Liver (tissue), 9 donors: ENCODE data around the gene KRTAP9-6. TPM values are rescaled to one million over a fixed set of nuclear protein-coding genes. Genes with fewer than 3 reads are reported as not detected.
"Not testable (repeated sequence)": the region's sequence is repeated elsewhere in the genome, so short reads cannot be mapped to it uniquely, and the experiment has no call there.

Source experiments
- DNase-seq: peaks from one replicate; pipeline ENCODE4 v3.0.0-alpha.2; 2017; ENCODE audit warnings: low spot score
- H3K27ac ChIP-seq, 2 donors: one replicate each; pipeline ENCODE4 v1.7.0; 2013; ENCODE audit warnings: inconsistent platforms in 2 of 2, low read length in 2 of 2, control low read depth in 1 of 2, low read depth in 1 of 2, mild to moderate bottlenecking in 1 of 2
- H3K27me3 ChIP-seq, 4 donors: one replicate each; pipeline versions ENCODE4 v1.6.1 to v1.7.0; 2013; ENCODE audit warnings: low read length in 3 of 4, inconsistent platforms in 1 of 4, mild to moderate bottlenecking in 1 of 4, moderate library complexity in 1 of 4; ENCODE audit not compliant: control insufficient read depth in 4 of 4, insufficient read depth in 4 of 4
- H3K36me3 ChIP-seq, 4 donors: one replicate each; pipeline versions ENCODE4 v1.6.1 to v1.7.0; 2013; ENCODE audit warnings: low read length in 3 of 4, mild to moderate bottlenecking in 3 of 4, low read depth in 1 of 4, moderate library complexity in 1 of 4; ENCODE audit not compliant: control insufficient read depth in 4 of 4, insufficient read depth in 3 of 4
- H3K4me1 ChIP-seq, 4 donors: one replicate each; pipeline versions ENCODE4 v1.6.1 to v1.7.0; 2013; ENCODE audit warnings: low read length in 3 of 4, mild to moderate bottlenecking in 3 of 4, moderate library complexity in 1 of 4; ENCODE audit not compliant: control insufficient read depth in 4 of 4, insufficient read depth in 4 of 4
- H3K4me3 ChIP-seq, 3 donors: one replicate each; pipeline versions ENCODE4 v1.6.1 to v1.7.0; 2013; ENCODE audit warnings: low read length in 3 of 3, control low read depth in 1 of 3, low read depth in 1 of 3, mild to moderate bottlenecking in 1 of 3
- H3K9ac ChIP-seq, 2 donors: one replicate each; pipeline ENCODE4 v1.7.0; 2013; ENCODE audit warnings: low read length in 2 of 2, mild to moderate bottlenecking in 2 of 2, moderate library complexity in 2 of 2, control low read depth in 1 of 2, low read depth in 1 of 2
- H3K9me3 ChIP-seq, 4 donors: one replicate each; pipeline versions ENCODE4 v1.6.1 to v1.7.0; 2013; ENCODE audit warnings: low read length in 3 of 4; ENCODE audit not compliant: control insufficient read depth in 4 of 4
- ATF3 ChIP-seq: IDR thresholded peaks from 2 replicates; pipeline ENCODE4 v1.6.1; 2016; ENCODE audit warnings: antibody characterized with exemption
- CTCF ChIP-seq: fragments of 150-350 bp; IDR thresholded peaks from 2 replicates; pipeline ENCODE4 v1.5.1; 2017; ENCODE audit warnings: improper control_type of control experiment, low read depth, low read length; ENCODE audit not compliant: missing input control
- FOXA1 ChIP-seq: IDR thresholded peaks from 2 replicates; pipeline ENCODE4 v1.6.1; 2016; ENCODE audit warnings: antibody characterized with exemption
- GABPA ChIP-seq, 2 donors: IDR thresholded peaks in 1 of 2; conservative IDR thresholded peaks in 1 of 2; 2 replicates each; pipeline ENCODE4 v1.6.1; 2016; ENCODE audit warnings: antibody characterized with exemption in 2 of 2, mild to moderate bottlenecking in 1 of 2, moderate library complexity in 1 of 2
- HNF4A ChIP-seq, 2 donors: conservative IDR thresholded peaks; 2 replicates each; pipeline ENCODE4 v1.6.1; 2016; ENCODE audit warnings: antibody characterized with exemption in 2 of 2, mild to moderate bottlenecking in 2 of 2
- HNF4G ChIP-seq: IDR thresholded peaks from 2 replicates; pipeline ENCODE4 v1.6.1; 2016; ENCODE audit warnings: antibody characterized with exemption
- JUND ChIP-seq, 2 donors: IDR thresholded peaks; 2 replicates each; pipeline ENCODE4 v1.6.1; 2016; ENCODE audit warnings: antibody characterized with exemption in 2 of 2
- NR2F2 ChIP-seq: IDR thresholded peaks from 2 replicates; pipeline ENCODE4 v1.6.1; 2016; ENCODE audit warnings: antibody characterized with exemption
- RAD21 ChIP-seq, 2 donors: IDR thresholded peaks; 2 replicates each; pipeline ENCODE4 v1.6.1; 2016; ENCODE audit warnings: antibody characterized with exemption in 2 of 2, mild to moderate bottlenecking in 2 of 2
- REST ChIP-seq: IDR thresholded peaks from 2 replicates; pipeline ENCODE4 v1.6.1; 2016; ENCODE audit warnings: antibody characterized with exemption, mild to moderate bottlenecking
- RXRA ChIP-seq, 2 donors: IDR thresholded peaks; 2 replicates each; pipeline ENCODE4 v1.6.1; 2017 to 2018; ENCODE audit warnings: antibody characterized with exemption in 2 of 2, mild to moderate bottlenecking in 1 of 2
- SP1 ChIP-seq: IDR thresholded peaks from 2 replicates; pipeline ENCODE4 v1.6.1; 2018; ENCODE audit warnings: antibody characterized with exemption, mild to moderate bottlenecking
- TAF1 ChIP-seq: conservative IDR thresholded peaks from 2 replicates; pipeline ENCODE4 v1.6.1; 2016; ENCODE audit warnings: antibody characterized with exemption, mild to moderate bottlenecking
- YY1 ChIP-seq: IDR thresholded peaks from 2 replicates; pipeline ENCODE4 v1.6.1; 2016; ENCODE audit warnings: antibody characterized with exemption, mild to moderate bottlenecking
- ZBTB33 ChIP-seq: IDR thresholded peaks from 2 replicates; pipeline ENCODE4 v1.6.1; 2016; ENCODE audit warnings: antibody characterized with exemption
- WGBS: extraction: QIAGEN DNeasy Blood & Tissue Kit; methylation state at CpG from one replicate; pipeline ENCODE4 v1.1.7; 2013; 5-methylcytosine and 5-hydroxymethylcytosine counted together
- polyA plus RNA-seq, 2 donors: library from polyadenylated mRNA; stranded (reverse) in 1 of 2; unstranded in 1 of 2; fragments of 200-250 nt in 1 of 2; fragments of >200 nt in 1 of 2; fragmentation: Nextera tagmentation in 1 of 2; extraction: Ambion mirVana in 1 of 2; gene quantifications; one replicate each; pipeline versions ENCODE4 v1.2.1 to v1.2.3, GENCODE V29; 2013 to 2015
- total RNA-seq, 2 donors: library from RNA; depleted of rRNA; stranded (reverse); fragments of >200 nt; gene quantifications; one replicate each; pipeline ENCODE4 v1.2.3, GENCODE V29; 2014
- donor health status: healthy.
- donor health status: healthy.
- donor health status: healthy.
- donor health status: healthy.
- donor health status: healthy.

The KRTAP9-6 gene
- total and polyA plus RNA-seq, 4 donors, result not detected

- Histone ChIP-seq H3K9me3 (no peaks in the 10 kb centered on the region), H3K4me1 (no peaks in the 10 kb centered on the region), H3K27ac (no peak overlapping the region), H3K4me3 (no peak overlapping the region), H3K27me3 (no peaks in the 10 kb centered on the region), H3K36me3 (no peaks in the 10 kb centered on the region), H3K9ac (no peak overlapping the region)
- WGBS, result 92% methylated on average over 1 of the region's 1 CpG
- DNase-seq, result no peak
- no peak for TF ChIP-seq CTCF
- TF ChIP-seq REST, result no peak
- TF ChIP-seq RXRA (IDR thresholded peaks at IDR 0.05), result no peak
- TF ChIP-seq HNF4A (conservative IDR thresholded peaks at IDR 0.05), result no peak
- TF ChIP-seq TAF1, result no peak
- TF ChIP-seq GABPA (IDR thresholded peaks at IDR 0.05 in 1 of 2, conservative IDR thresholded peaks at IDR 0.05 in 1 of 2), result no peak
- no peak for TF ChIP-seq FOXA1
- TF ChIP-seq NR2F2, result no peak
- no peak for TF ChIP-seq SP1
- no peak for TF ChIP-seq HNF4G
- TF ChIP-seq RAD21 (IDR thresholded peaks at IDR 0.05), result no peak
- TF ChIP-seq JUND (IDR thresholded peaks at IDR 0.05), result no peak
Measured at GRCh38 chr17:41251261-41251660, 13.9 kb upstream of the KRTAP9-6 start.

GRCh38 chr17:41254861-41255260 lies 10.3 kb upstream of the KRTAP9-6 start:
- Histone ChIP-seq H3K27me3 (peaks cover 0 to 2% (median 0%) of the 10 kb centered on the region in 4 donors), H3K36me3 (no peaks in the 10 kb centered on the region), H3K4me1 (no peaks in the 10 kb centered on the region), H3K9ac (no peak overlapping the region), H3K27ac (no peak overlapping the region), H3K4me3 (no peak overlapping the region), H3K9me3 (no peaks in the 10 kb centered on the region)
- TF ChIP-seq HNF4G, result no peak
- no peak for TF ChIP-seq ZBTB33
- no peak for TF ChIP-seq NR2F2
- TF ChIP-seq TAF1, result no peak
- TF ChIP-seq HNF4A (conservative IDR thresholded peaks at IDR 0.05), result no peak
- no peak for TF ChIP-seq ATF3
- no peak for TF ChIP-seq YY1
- TF ChIP-seq FOXA1, result no peak
- no peak for DNase-seq
- WGBS, result 0% methylated on average over 1 of the region's 1 CpG

GRCh38 chr17:41255381-41256290 lies 9.5 kb upstream of the KRTAP9-6 start, which contains the start of gene KRTAP9-9:
TSS of gene KRTAP9-9 (plus strand) at chr17:41255384.
- not testable (repeated sequence) for DNase-seq, H3K27ac ChIP-seq, H3K27me3 ChIP-seq, H3K4me3 ChIP-seq, H3K9ac ChIP-seq, H3K4me1 ChIP-seq, H3K9me3 ChIP-seq, H3K36me3 ChIP-seq
- 62% methylated on average over 5 of the region's 5 CpGs for WGBS
